ENCODE measurements around the gene CRYBG3.
"Not testable (repeated sequence)": the region's sequence is repeated elsewhere in the genome, so short reads cannot be mapped to it uniquely, and the experiment has no call there.

CRYBG3 gene

DNA sequence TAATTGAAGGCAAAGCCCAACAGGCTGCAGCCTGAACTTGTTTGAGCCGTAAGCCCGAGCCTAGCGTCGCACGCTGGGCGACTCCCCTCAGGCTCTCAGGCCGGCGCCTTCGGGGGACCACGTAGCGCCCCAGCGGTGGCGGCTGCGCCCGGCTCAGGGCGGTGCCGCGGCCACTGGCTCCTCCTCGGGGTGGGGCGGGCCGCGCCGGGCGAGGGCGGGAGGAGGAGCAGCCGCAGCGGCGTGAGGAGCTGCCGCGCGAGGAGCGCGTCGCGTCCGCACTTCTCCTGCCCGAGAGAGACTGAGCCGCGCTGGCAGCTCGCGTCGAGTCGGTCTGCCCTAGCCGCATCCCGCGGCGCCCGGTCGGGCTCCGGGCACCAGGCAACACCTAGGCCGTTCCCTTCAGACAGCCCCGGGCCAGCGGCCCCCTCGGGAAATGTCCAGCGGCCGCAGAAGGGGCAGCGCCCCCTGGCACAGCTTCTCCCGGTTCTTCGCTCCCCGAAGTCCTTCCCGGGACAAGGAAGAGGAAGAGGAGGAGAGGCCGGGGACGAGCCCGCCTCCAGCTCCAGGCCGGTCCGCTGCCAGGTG is at the start of gene CRYBG3:
TSS of gene CRYBG3 (plus strand) at position 238 of the 585 bp plus-strand sequence. CDS start at position 434, 196 bp downstream.
- no peak for FAIRE-seq

DNA sequence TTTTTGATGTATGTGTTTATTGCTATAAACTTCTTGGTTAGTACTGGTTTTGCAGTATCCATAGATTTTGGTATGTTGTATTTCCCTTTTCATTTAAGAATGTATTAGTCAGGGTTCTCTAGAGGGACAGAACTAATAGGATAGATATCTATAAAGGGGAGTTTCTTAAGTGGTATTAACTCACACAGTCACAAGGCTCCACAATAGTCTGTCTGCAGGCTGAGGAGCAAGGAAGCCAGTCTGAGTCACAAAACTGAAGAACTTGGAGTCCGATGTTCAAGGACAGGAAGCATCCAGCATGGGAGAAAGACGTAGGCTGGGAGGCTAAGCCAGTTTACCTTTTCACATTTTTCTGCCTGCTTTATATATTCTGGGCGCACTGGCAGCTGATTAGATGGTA is 48.9 kb upstream of the CRYBG3 start:
- FAIRE-seq: no peak

DNA sequence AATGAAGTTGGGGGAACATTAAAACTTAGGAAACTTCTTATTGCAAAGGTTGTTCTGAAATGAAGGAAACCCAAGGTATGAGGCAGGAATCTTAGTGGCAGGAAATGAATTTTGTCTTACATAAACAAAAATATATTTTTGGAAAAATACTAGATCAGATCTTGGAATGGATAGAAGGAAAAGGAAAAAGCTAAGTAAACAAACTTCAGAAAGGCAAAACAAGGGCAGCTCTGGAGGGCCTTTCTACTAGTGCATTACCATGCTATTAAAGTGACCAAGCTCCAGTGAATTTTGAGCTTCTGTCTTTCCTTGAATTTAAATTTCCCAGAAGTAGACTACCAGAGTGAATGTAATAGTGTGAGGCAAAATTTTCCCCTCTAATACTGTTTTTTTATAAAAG is 43.7 kb upstream of the CRYBG3 start:
- no peak for FAIRE-seq

DNA sequence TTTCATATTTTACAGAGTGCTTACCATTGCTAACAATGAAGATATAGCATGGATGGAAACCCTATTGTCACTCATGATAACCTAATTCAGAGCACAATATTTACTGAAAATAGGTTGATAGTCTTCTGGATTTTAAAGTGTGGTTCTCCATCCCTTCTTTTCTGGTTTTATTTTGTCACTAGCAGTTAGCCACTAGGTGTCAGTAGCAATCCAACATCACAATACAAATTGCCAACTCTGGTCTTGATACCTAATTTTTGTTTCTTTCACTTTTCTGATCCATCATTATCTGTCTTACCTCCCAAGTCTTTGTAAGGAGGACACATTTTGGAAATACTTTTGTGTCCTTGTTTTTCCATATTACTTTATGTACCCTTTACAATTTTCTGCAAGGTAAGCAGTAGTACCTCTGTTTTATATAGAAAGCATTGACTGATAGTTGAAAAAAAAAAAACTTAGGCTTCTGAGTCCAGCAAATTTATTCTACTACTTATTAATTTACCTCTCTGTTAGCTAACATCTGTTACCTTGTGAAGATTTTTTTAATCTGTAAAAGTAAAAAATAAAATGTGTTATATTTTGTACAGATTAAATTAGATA is 28.3 kb upstream of the CRYBG3 start:
- peak; percentile 94 for FAIRE-seq

DNA sequence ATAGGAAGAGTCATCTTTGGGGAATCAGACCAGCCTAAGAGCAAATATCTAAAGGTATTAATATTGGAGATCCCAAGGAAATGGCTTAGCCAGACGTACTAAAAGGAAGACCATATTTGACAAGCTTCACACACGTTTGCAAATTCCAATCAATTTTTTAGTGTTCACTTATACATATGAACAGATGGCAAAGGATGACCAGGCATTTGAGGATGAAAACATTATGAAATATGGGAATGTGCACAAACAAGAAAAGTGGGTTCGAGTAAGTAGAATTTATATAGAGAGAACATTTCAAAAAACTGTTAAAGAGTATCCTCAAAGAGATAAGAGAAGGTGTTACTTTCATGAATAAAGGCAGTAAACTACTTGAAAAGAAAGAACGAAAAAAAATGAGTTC is 25.9 kb upstream of the CRYBG3 start:
- FAIRE-seq: no peak

DNA sequence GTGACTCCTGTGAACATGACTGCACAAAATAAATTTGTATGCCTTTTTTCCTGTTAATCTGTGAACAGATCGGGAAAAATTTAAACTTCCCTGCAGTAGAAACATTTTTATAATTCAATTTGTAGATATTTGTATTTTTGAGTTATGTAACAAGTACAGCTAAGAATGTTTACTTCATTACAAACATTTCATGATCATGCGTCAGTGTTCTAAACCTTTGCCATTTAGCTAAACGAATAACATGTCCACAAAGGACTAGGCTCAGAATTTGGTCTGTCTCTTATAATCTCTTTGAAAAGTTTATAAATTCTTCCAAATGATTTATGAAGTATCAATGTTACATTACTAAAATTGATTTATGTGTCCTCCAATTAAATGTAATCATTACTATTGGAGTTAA is 17.3 kb upstream of the CRYBG3 start:
- no peak for FAIRE-seq

DNA sequence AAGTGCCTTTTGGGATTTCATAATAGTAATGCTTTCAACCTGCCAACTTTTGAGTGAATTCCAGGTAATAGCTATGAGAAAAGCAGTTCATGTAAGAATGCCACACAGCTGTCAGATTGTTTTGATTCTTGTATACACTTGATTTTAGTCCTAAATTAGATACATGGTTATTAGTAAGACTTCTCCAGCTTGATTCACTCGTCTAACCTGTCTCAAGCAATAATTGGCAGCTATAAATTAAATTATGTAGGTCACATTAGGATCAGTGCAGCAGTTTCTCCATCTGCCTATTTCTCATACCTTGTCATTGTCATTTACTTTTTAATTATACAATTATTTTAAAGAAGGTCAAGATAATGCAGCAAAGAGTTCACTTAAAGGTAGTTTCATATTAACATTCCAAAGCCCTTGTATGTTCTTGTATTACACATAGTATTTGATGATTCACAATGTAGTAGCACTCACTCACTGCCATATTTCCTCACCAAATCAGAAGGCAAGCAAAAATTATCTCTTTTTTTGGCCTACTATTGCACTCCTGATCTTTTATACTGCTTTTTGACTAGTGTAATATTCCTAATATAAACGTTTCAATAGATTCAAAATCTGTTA is 10.9 kb upstream of the CRYBG3 start:
- no peak for FAIRE-seq

DNA sequence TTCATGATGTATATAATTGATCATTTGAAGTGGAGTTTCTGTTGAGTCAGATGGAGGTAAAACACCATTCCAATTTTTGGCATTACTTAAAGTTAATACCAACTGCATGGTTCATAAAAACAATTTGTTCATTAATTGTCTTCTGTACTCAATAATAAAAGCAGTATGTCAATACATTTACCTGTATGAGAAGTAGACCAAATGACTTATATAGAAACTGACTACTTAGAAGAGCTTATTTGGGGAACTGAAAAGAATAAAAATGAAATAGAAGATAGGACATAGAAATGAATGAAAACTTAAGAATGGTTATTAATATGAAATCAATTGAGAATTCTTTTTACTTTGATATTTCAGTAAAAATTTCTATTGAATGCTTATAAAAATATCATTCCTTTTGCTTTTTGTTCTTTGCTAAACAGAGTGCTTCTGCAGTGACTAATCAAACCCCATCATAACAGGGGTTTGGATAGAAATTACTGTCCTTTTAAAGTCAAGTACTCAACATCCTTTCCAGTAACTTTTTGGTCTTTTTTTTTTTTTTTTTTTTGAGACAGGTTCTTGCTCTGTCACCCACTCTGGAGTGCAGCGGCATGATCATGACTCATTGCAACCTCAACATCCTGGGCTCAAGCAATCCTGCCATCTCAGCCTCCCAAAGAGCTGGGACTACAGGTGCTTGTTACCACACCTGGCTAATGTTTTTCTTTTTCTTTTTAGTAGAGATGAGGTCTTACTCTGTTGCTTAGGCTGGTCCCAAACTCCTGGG is 6.5 kb upstream of the CRYBG3 start:
- no peak for FAIRE-seq

DNA sequence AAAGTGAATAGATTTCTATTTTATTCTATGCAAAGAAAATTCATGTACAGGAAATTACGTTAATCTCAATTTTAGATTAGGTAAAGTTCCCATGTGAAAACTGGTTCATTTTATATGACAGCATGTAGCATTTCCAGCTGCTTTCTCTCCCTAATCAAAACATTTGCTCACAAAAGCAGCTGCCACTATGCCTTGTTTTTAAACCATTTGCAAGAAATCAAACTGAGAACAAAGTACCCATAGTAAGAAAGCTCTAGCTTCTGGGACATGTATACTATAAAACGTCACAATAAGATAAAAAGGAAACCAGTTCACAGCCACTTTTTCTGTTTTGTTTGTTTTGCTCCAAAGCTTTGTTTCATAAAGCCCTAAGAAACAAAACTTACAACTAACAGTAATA is 5.0 kb upstream of the CRYBG3 start:
- no peak for FAIRE-seq

DNA sequence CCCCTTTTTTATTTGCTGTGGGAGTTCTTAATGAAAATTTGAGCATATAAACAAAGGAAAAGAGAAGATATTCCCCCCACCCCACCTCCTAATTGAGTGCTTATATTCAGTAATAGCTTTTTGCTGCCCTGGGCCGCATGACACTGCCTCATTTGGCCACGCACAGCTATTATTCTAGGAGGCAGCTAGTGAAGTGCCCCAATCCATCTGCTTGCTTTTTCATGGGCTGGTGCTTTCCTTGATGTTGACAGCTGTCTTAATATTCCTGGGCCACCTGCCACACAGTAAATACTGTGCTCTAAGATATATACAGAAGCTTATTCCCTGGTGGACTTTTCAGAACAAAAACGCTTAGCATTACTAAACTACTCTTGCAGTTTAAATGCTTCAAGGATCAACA is 3.8 kb upstream of the CRYBG3 start:
- no peak for FAIRE-seq

DNA sequence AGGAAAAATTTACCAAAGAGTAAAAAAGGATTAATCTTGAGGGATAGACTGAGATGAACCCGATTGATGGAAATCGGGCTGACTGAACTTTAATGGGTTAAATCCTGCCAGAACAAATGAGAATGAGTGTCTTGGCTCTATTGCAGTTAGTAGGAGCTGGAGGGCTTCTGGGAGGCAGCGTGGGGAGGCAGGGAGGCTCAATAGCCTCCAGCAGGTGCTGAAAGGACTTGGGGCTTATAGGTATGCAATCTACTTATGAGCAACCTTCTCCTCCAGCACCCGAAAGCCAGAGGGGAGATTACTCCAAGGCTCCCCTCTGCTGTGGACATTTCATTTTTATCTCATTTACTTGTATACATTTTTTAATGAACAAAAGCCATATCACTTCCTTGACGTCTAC is 1.0 kb upstream of the CRYBG3 start:
- FAIRE-seq: no peak

DNA sequence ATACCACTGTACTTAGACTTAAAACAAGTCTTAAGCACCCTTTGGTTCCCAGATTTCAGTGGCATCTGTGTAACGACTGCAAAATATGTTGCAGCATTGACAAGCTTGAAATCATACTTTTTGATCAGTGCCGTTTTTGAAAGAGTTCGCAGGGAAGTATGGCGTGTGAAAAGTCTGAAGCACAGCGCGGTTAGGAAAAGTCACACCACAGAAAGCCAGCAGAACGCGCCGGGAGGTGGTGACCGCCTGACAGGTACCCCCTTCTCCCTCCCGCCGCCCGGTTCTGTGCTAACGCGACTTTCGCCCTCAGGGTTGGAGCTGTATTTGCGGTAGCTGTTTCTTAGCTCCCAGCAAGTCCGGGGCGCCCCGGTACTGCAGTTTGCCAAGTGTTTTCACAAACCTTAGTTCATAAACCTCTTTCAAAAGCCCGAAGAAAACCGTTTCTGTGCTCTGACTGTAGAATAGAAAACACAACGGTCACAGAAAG is 481 bp upstream of the CRYBG3 start:
- FAIRE-seq: no peak

DNA sequence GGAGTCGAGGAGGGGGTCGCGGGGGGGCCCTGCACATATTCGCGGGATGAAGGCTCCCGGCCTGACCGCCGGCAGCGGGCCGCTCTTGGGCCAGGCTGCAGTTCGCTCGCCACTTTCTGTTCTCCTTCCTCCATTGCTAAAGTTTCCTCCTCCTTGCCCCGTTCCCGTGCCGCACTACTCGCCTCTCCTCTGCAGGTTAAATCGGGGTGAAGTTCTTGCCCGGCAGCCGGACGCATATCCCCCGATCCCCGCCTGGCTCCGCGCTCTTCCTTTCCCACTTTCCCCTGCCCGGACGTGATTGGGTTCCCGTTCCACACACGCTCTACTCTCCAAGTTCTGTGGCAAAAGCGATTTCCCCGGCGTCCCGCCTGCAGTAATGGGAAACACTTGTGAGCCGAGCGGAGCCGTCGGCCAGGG is 556 bp downstream of the CRYBG3 start:
- no peak for FAIRE-seq

DNA sequence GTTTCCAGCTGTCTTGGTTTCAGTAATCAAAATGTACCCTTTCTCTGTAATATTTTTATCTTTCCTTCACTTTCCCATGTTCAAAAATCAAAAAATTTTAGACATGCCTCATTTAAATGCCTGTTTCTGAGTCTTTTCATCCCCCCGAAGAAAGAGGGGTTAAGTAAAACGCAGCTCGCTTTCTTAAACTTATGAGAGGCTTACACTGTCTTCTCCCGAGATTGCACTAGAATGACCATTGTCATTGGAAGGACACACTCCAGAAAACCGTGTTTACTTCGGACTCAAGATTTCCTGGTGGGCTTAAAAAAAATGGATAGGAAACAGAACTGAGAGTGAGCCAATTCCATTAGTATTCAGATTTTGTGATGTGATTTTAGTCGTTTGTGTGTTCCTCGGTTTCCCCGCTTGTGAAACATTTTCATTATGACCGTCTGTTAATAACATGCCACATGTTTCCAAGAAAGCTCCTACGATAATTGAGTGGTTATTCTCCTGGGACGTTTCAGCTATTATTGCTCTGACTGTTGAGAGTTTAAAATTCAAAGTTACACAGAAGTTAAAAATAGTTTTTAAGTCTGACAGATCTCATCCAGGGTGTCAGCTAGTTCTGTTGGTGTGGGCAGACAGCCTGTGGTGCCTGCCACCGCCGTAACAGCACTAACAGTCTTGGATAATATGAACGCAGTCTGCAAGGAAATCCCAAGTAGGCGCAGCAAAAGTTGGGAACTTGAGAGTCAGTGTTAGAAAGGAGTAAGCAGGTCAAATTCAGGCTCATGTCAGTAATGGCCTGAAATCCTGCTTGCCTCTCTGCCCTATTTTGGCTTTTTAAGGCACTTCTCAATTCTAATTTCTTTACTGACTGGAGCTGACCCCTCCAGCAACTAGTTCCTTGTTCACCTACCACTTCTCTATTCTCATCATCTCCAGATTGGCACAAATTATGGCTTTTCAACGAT is 1.5 kb downstream of the CRYBG3 start:
- no peak for FAIRE-seq

DNA sequence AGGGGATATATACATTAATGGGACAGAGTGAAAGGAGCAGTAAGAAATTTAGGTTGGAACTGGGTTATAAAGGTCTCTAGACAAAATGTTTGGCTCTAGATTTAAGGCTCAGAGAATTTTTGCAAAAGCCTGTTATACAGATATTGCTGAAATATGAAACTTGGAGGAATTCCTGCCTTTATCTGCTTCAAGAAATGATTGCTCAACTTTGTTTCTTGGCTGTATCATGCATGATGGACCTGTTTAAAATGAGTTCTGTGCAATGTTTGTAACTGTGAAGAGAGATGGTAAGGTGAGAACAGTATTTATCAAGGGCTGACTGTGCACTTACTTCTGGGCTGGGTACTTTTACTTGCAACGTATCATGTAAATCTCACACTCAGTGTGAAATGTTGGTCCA is 3.3 kb downstream of the CRYBG3 start:
- no peak for FAIRE-seq

DNA sequence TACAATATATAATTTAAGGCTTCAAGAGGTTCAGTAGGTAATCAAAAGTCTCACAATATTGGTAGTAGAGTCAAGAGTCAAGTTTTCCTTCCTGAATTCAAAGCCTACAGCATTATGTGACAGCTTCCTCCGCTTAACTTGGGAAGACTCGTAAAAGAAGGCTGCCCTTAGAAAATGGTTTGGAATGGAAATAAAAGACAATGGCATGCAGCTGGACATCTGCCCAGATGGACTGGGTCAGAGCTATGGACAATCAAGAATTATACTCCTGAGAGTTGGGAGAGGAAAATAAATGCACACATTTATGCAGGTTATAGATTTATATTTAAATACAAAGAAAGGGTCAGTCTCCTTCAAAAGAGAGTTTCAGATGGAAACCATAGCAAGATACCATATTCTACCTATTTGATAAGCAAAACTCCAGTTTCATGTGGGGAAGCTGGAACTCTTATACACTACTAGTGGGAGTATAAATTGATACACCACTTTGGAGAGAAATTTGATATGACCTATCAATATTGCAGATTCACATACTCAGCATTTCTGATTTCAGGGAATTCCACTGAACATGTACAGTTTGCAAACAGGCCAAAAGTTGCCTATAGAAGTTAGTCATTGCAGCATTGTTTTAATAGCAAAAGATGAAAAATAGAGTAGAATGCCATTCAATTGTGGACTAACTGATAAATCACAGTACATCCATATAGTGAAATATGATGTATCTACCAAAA is 6.1 kb downstream of the CRYBG3 start:
- FAIRE-seq: no peak

DNA sequence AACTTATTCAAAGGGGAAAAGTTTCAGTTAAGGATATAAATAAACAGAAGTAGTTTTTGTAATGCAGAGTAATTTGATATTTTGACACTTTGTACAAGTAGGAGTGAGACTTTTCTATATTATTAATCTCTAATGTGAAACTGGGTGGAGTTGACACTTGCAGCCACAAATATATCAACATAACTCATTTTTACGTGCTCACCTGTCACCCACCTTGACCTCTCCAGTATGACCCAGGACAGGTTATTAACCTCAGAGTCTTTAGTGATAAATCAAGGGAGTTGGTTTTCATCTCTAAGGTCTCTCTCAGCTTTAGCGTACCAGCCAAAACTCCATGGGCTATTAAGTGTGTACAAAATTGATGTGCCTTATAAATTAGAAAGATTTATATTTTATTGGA is 7.4 kb downstream of the CRYBG3 start:
- FAIRE-seq: no peak

DNA sequence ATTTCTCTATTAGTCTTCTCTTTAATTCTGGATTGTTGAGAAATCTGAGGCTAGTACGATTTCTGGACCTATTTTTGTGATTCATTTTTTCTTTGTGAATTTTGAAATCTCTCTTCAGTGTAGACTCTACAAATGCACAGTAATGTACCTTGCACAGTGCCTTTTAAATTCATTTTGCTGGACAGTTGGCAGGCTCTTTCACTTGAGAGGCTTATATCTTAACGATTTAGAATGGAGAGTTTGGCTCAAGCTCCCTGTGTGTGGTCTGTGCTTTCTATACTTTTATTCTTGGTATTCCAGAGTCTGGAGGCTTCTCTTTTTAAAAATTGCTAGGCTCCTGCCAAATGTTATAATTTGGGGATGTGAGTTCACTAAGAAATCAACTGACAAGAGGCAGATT is 8.8 kb downstream of the CRYBG3 start:
- no peak for FAIRE-seq

DNA sequence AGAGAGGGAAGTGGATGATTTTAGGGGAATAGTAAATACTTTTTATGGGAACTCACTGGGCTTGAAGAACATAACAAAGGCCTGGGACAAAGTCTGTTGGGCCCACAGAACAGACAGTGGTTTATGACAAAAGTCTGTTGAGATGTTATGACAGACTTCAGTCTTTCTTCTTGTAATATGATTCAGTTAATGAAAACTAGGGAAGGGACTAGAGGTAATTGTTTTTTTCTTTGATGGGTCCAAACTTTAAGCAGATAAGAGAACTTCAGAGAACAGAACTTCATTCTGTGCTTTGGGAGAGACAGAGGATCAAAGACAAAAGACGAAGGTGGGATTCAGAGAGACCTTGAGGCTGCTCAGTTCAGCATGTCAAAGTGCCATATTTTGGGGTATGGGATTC is 9.3 kb downstream of the CRYBG3 start:
- FAIRE-seq: no peak

DNA sequence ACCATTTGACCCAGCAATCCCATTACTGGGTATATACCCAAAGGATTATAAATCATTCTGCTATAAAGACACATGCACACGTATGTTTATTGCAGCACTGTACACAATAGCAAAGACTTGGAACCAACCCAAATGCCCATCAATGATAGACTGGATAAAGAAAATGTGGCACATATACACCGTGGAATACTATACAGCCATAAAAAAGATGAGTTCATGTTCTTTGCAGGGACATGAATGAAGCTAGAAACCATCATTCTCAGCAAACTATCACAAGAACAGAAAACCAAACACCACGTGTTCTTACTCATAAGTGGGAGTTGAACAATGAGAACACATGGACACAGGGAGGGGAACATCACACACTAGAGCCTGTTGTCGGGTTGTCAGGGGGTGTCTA is 11.4 kb downstream of the CRYBG3 start:
- not testable (repeated sequence) for FAIRE-seq

DNA sequence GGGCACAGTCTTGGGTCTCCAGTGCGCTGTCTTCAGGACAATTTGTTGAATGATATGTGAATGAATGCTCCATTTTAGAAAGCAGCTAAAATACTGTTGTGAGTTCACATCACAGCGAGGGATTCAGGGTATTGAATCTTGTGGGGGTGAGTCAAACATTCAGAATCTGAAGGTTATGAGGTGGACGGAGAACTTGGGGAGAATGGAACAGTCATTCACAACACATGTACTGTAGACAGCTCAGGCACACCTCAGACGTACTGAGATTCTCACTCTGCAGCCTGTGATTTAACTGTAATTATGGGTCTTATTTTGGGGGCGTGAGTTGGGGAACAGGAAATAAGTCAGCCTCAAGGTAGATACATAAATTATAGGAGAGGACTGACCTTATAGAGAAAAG is 13.9 kb downstream of the CRYBG3 start:
- no peak for FAIRE-seq

DNA sequence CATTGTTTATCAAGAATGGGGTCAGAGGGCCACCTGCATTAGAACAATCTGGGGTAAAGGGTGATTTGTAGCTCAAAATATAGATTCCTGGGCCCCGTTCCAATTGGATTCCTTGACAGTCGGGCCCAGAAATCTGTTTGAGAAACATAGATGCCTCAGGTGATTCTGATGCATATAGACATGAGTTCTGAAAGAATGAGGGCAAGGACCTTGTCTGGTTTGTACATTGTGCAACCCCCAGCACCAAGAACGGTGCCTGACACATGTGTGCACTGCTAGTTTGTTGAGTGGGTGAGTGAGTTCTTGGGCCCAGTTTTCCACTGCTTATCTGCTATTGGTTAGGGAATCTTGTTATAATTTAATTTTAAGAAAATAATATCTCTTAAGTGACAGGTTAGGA is 16.6 kb downstream of the CRYBG3 start:
- FAIRE-seq: no peak
